GM18870 (cell line): ENCODE measurements around the gene ASPSCR1.
"Not testable (repeated sequence)": the region's sequence is repeated elsewhere in the genome, so short reads cannot be mapped to it uniquely, and the experiment has no call there.

Source experiments
- ATAC-seq: cut with Tn5 transposase; IDR thresholded peaks from one replicate; pipeline ENCODE4 v1.9.1; 2021; ENCODE audit warnings: moderate library complexity; ENCODE audit not compliant: unreplicated experiment

The ASPSCR1 gene

GRCh38 chr17:82035956-82036633 is 58.7 kb downstream of the ASPSCR1 start:
- ATAC-seq, result no peak

GRCh38 chr17:82036634-82037091 is 59.2 kb downstream of the ASPSCR1 start:
- peak; percentile 13 for ATAC-seq

- peak; percentile 81 for ATAC-seq
Observed at GRCh38 chr17:82037092-82037888, 59.9 kb downstream of the ASPSCR1 start, which contains the start of gene DCXR. TSS of gene DCXR (minus strand) at chr17:82037697. CDS start at chr17:82037682, 15 bp downstream.

GRCh38 chr17:82037889-82038195 is 60.4 kb downstream of the ASPSCR1 start:
- ATAC-seq, result no peak

GRCh38 chr17:82038796-82039409 is 61.5 kb downstream of the ASPSCR1 start:
- not testable (repeated sequence) for ATAC-seq

GRCh38 chr17:82039695-82040299 is 62.4 kb downstream of the ASPSCR1 start:
- ATAC-seq, result no peak

- ATAC-seq, result no peak
Observed at GRCh38 chr17:82041144-82041814, 63.9 kb downstream of the ASPSCR1 start.

- no peak for ATAC-seq
Observed at GRCh38 chr17:82042649-82043048, 65.2 kb downstream of the ASPSCR1 start.

GRCh38 chr17:82043507-82043906 is 66.1 kb downstream of the ASPSCR1 start:
- no peak for ATAC-seq

- no peak for ATAC-seq
Observed at GRCh38 chr17:82045936-82046484, 68.6 kb downstream of the ASPSCR1 start.

GRCh38 chr17:82046903-82047302 is 69.5 kb downstream of the ASPSCR1 start:
- ATAC-seq, result no peak

- ATAC-seq, result no peak
Observed at GRCh38 chr17:82047379-82047778, 70.0 kb downstream of the ASPSCR1 start.

- ATAC-seq, result no peak
Observed at GRCh38 chr17:82047914-82048570, 70.6 kb downstream of the ASPSCR1 start.

GRCh38 chr17:82048571-82048971 is 71.1 kb downstream of the ASPSCR1 start:
- ATAC-seq, result no peak

GRCh38 chr17:82049106-82049505 is 71.7 kb downstream of the ASPSCR1 start:
- no peak for ATAC-seq

GRCh38 chr17:82049521-82049971 is 72.1 kb downstream of the ASPSCR1 start:
- ATAC-seq, result no peak

- ATAC-seq, result no peak
Observed at GRCh38 chr17:82050152-82050760, 72.8 kb downstream of the ASPSCR1 start.

- no peak for ATAC-seq
Observed at GRCh38 chr17:82050761-82051641, 73.6 kb downstream of the ASPSCR1 start.
